Myometrial cell (primary cell): ENCODE data around the gene MSGN1. TPM values are rescaled to one million over a fixed set of nuclear protein-coding genes. Genes with fewer than 3 reads are reported as not detected.

Experiments used
- total RNA-seq: library from RNA; depleted of rRNA; stranded (reverse); fragments of >200 nt; gene quantifications from 2 replicates; pipeline ENCODE4 v1.2.3, GENCODE V29; 2015

MSGN1 gene
- not detected in 2 replicates for total RNA-seq

DNA sequence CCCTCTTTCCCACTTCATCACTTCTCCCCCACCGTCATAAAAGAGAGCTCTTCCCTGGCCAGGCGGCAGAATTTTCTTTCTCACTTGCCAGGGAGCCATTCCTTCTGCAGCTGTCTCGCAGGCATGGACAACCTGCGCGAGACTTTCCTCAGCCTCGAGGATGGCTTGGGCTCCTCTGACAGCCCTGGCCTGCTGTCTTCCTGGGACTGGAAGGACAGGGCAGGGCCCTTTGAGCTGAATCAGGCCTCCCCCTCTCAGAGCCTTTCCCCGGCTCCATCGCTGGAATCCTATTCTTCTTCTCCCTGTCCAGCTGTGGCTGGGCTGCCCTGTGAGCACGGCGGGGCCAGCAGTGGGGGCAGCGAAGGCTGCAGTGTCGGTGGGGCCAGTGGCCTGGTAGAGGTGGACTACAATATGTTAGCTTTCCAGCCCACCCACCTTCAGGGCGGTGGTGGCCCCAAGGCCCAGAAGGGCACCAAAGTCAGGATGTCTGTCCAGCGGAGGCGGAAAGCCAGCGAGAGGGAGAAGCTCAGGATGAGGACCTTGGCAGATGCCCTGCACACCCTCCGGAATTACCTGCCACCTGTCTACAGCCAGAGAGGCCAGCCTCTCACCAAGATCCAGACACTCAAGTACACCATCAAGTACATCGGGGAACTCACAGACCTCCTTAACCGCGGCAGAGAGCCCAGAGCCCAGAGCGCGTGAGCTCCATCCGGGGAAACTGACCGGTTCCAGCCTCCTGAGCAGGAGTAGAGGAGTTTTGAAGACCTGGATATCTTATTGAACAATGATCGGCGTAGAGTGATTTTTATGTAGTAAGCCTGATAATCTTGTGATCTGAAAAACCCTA, at the start of gene MSGN1:
Gene MSGN1 (plus strand): TSS at position 65 of the 850 bp plus-strand sequence. CDS start 59 bp downstream, at position 124.

Other genes starting within 250 kb of the MSGN1 start
- 14.5 and 15.0 TPM in 2 replicates for gene SMC6, start 62.6 kb upstream of the MSGN1 start, total RNA-seq
- gene GEN1, start 62.3 kb upstream of the MSGN1 start, total RNA-seq, result 6.6 and 8.0 TPM in 2 replicates
- 0.18 and 0.86 TPM in 2 replicates for gene KCNS3, start 62.2 kb downstream of the MSGN1 start, total RNA-seq